ENCODE results near the gene KRTAP10-1.

The KRTAP10-1 gene

GRCh38 chr21:44527156-44527982 is 12.6 kb downstream of the KRTAP10-1 start:
- no peak for DNase-seq (ENCODE audit: low spot score)
- in situ Hi-C loops (cut with MboI; ENCODE audit: low pct_unique_long_range_greater_than_20kb, low sequenced_read_pairs, unreplicated experiment), result no loop called here
- TF ChIP-seq CTCF (IDR thresholded peaks at IDR 0.05; ENCODE audit: extremely low read depth, insufficient read depth, missing control alignments), result no peak

DNA sequence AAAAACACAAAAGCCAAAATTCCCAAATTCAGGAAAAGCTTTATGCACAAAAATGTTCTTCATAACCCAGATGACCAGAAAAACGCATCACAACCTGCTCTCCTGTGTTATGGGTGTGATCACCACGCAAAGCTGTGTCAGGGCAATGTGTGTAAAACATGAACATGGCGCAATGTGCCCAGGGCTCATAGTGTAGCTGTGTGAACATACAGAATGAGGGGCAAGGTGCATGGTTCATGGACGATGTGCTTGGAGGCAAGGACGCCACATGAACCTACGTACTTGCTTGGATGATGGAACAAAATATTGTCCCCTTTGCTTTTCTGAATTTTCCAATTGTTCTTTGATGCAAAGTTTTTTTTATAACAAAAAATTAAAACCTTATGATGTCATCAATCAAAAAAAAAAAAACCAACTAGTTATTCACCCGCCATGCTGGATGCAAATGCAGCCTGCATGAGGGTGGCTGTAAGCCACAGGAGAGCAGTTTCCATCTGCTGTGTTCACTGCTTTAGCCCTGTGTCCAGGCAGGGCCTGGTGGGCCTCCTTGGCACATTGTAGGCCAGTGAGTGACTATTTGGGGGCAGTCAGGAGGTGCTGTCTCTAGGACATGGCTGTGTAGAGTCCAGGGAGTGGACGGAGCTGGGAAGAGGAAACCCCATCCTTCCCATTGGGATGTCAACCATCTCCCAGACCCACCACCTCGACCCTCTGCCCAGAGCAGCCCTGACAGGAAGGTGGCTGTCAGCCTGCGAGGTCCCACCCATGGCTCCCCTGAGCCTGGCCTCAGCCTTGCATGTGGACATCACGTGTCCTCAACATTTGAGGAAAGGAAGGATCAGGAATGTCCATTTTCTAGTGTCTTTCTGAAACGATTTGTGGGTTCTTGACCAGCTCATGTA is 13.6 kb downstream of the KRTAP10-1 start:
- DNase-seq (ENCODE audit: low spot score), result no peak
- in situ Hi-C loops (cut with MboI; ENCODE audit: low pct_unique_long_range_greater_than_20kb, low sequenced_read_pairs, unreplicated experiment), result no loop called here
- no peak for TF ChIP-seq CTCF (IDR thresholded peaks at IDR 0.05; ENCODE audit: extremely low read depth, insufficient read depth, missing control alignments)

- no peak for DNase-seq (ENCODE audit: low spot score)
- in situ Hi-C loops (cut with MboI; ENCODE audit: low pct_unique_long_range_greater_than_20kb, low sequenced_read_pairs, unreplicated experiment), result no loop called here
- no peak for TF ChIP-seq CTCF (IDR thresholded peaks at IDR 0.05; ENCODE audit: extremely low read depth, insufficient read depth, missing control alignments)
Measured at GRCh38 chr21:44525391-44526095, 14.5 kb downstream of the KRTAP10-1 start.

DNA sequence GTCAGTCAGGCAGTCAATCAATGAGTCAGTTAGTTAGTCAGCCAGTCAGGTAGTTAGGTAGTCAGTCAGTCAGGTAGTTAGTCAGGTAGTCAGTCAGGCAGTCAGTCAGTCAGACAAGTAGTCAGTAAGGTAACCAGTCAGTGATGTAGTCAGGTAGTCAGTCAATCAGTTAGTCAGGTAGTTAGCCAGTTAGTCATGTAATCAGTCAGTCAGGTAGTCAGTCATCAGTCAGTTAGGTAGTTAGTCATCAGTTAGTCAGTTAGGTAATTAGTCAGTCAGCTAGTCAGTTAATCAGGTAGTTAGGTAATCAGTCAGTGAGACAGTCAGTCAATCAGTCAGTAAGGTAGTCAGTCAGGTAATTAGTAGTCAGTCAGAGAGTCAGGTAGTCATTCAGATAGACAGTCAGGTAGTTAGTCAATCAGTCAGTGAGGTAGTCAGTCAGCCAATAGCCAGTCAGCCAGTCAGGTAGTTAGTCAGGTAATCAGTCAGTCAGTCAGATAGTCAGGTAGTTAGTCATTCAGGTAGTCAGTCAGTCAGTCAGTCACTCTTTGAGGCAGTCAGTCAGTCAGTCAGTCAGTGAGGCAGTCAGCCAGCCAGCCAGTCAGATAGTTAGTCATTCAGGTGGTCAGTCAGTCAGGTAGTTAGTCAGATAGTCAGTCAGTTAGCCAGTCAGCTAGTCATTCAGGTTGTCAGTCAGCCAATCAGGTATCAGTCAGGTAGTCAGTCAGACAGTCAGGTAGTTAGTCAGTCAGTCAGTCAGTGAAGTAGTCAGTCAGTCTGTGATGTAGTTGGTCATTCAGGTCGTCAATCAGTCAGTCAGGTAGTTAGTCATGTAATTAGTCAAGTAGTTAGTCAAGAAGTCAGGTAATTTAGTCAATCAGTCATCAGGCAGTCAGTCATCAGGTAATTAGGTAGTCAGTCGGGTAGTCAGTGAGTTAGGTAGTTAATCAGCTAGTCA is 15.3 kb downstream of the KRTAP10-1 start:
- in situ Hi-C loops (cut with MboI; ENCODE audit: low pct_unique_long_range_greater_than_20kb, low sequenced_read_pairs, unreplicated experiment), result loop anchor here (25.0 kb wide), 1 partner anchor 413 kb away; the partner anchor contains the start of gene SLX9
- TF ChIP-seq CTCF (IDR thresholded peaks at IDR 0.05; ENCODE audit: extremely low read depth, insufficient read depth, missing control alignments), result no peak
- no peak for DNase-seq (ENCODE audit: low spot score)

DNA sequence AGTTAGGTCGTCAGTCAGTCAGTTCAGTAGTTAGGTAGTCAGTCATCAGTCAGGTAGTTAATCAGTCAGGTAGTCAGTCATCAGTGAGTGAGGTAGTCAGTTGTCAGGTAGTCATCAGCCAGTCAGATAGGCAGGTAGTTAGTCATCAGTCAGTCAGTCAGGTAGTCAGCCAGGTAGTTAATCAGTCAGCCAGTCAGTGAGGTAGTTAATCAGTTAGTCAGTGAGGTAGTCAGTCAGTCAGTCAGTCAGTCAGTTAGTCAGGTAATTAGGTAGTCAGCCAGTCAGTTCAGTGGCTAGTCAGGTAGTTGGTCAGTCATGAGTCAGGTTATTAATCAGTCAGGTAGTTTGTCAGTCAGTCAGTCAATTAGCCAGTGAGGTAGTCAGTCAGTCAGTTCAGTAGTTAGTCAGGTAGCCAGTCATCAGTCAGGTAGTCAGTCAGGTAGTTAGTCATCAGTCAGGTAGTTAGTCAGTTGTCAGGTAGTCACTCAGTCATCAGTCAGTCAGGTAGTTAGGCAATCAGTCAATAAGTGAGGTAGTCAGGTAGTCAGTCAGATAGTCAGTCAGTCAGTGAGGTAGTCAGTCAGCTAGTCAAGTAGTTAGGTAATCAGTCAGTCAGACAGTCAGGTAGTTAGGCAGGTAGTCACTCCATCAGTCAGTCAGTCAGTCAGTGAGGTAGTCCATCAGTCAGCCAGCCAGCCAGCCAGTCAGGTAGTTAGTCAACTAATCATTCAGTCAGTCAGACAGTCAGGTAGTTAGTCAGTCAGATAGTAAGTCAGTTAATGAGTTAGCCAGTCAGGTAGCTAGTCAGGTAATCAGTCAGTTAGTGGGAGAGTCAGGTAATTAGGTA is 16.2 kb downstream of the KRTAP10-1 start:
- TF ChIP-seq CTCF (IDR thresholded peaks at IDR 0.05; ENCODE audit: extremely low read depth, insufficient read depth, missing control alignments), result no peak
- DNase-seq (ENCODE audit: low spot score), result no peak
- in situ Hi-C loops (cut with MboI; ENCODE audit: low pct_unique_long_range_greater_than_20kb, low sequenced_read_pairs, unreplicated experiment), result loop anchor here (25.0 kb wide), 1 partner anchor 414 kb away; the partner anchor contains the start of gene SLX9

Measured in GM13977 (cell line).